Stimulated activated CD8-positive, alpha-beta memory T cell treated with anti-CD3 and anti-CD28 coated beads, Interleukin-2, amount 100 ng/mL, for 1 hour (primary cell): ENCODE results near the gene LRIT3.

Experiments
- DNase-seq, 2 donors: peaks; one replicate each; pipeline ENCODE4 v3.0.0-alpha.2; 2020; ENCODE audit warnings: low read depth in 2 of 2

Gene LRIT3

GRCh38 chr4:109847896-109848442 is at the start of gene LRIT3:
Gene LRIT3 (plus strand): TSS chr4:109848107. CDS start chr4:109848202, 95 bp downstream.
- DNase-seq = no peak

- DNase-seq = no peak
Observed at GRCh38 chr4:109798866-109799265, 49.0 kb upstream of the LRIT3 start.

- no peak for DNase-seq
Observed at GRCh38 chr4:109801099-109801789, 46.7 kb upstream of the LRIT3 start.

GRCh38 chr4:109801895-109802319 is 46.0 kb upstream of the LRIT3 start, which contains the start of gene CFI:
Gene CFI (minus strand): TSS chr4:109801999. CDS start chr4:109801971, 28 bp downstream.
- DNase-seq = no peak

- DNase-seq = no peak
Observed at GRCh38 chr4:109803924-109804571, 43.9 kb upstream of the LRIT3 start.

GRCh38 chr4:109809655-109810054 is 38.3 kb upstream of the LRIT3 start:
- no peak for DNase-seq

- DNase-seq = no peak
Observed at GRCh38 chr4:109810552-109811387, 37.1 kb upstream of the LRIT3 start.

- no peak for DNase-seq
Observed at GRCh38 chr4:109811707-109812106, 36.2 kb upstream of the LRIT3 start.

GRCh38 chr4:109815151-109816081 is 32.5 kb upstream of the LRIT3 start, which contains the start of gene GAR1:
Gene GAR1 (plus strand): TSS chr4:109815762. CDS start chr4:109816165, 403 bp downstream.
- peak; percentile 69 to 75 for DNase-seq

- DNase-seq = peak; percentile 4 to 13
Observed at GRCh38 chr4:109816082-109816442, 31.8 kb upstream of the LRIT3 start.

- DNase-seq = no peak
Observed at GRCh38 chr4:109816894-109817293, 31.0 kb upstream of the LRIT3 start.

GRCh38 chr4:109818268-109818667 is 29.6 kb upstream of the LRIT3 start:
- DNase-seq = no peak

- no peak for DNase-seq
Observed at GRCh38 chr4:109820563-109820962, 27.3 kb upstream of the LRIT3 start.

GRCh38 chr4:109821185-109821584 is 26.7 kb upstream of the LRIT3 start:
- no peak for DNase-seq

- no peak for DNase-seq
Observed at GRCh38 chr4:109826719-109827118, 21.2 kb upstream of the LRIT3 start.

- no peak for DNase-seq
Observed at GRCh38 chr4:109827672-109828071, 20.2 kb upstream of the LRIT3 start, which contains the start of gene RRH. Gene RRH (plus strand): TSS chr4:109827972. CDS start chr4:109828028, 56 bp downstream.

- DNase-seq = no peak
Observed at GRCh38 chr4:109833756-109834155, 14.2 kb upstream of the LRIT3 start.

- no peak for DNase-seq
Observed at GRCh38 chr4:109836985-109837384, 10.9 kb upstream of the LRIT3 start.

GRCh38 chr4:109846395-109847098 is 1.4 kb upstream of the LRIT3 start:
- no peak for DNase-seq

- no peak for DNase-seq
Observed at GRCh38 chr4:109848501-109848900, 594 bp downstream of the LRIT3 start.
